SU-DHL-6 (cell line): ENCODE results near the gene TSPAN32.

Experiments used
- CTCF ChIP-seq: fragments of 200-600 bp; sonication (generic); IDR thresholded peaks from one replicate; pipeline ENCODE4 v1.5.1; 2017; ENCODE audit warnings: antibody characterized with exemption, mild to moderate bottlenecking, low read length, moderate library complexity; ENCODE audit not compliant: insufficient read depth, poor library complexity, severe bottlenecking
- EZH2phosphoT487 ChIP-seq: fragments of 200-600 bp; sonication (generic), shearing (Covaris generic); conservative IDR thresholded peaks from 2 replicates; pipeline ENCODE4 v1.6.1; 2018; ENCODE audit warnings: mild to moderate bottlenecking, antibody characterized with exemption, low read length, moderate library complexity, mixed read lengths

GRCh38 chr11:2298795-2299761 lies 2.7 kb upstream of the TSPAN32 start:
- no peak for TF ChIP-seq CTCF
- no peak for TF ChIP-seq EZH2phosphoT487
